A549 (cell line): Measurements from ENCODE around the gene DNAJC5. TPM values are rescaled to one million over a fixed set of nuclear protein-coding genes. Genes with fewer than 3 reads are reported as not detected.

Experiments used
- ATAC-seq, 2 experiments: fragments of 200-7000 bp in 1 of 2; fragments of >200 bp in 1 of 2; cut with Nextera tagmentation in 1 of 2; cut with Tn5 transposase in 1 of 2; 3 replicates each; pipeline versions ENCODE4 v1.8.0 to v1.9.1; 2018 to 2020; ENCODE audit warnings: mild to moderate bottlenecking in 1 of 2, moderate library complexity in 1 of 2
- CTCF ChIA-PET: fragments of 300-600 bp; sonication (Branson Sonifier 250); formaldehyde crosslinking; extraction: SDS; loops from one replicate; lab custom pipeline; 2021; ENCODE audit warnings: antibody characterized with exemption, inconsistent platforms; lab: Yijun Ruan, JAX
- POLR2A ChIA-PET: fragments of 350-600 bp; formaldehyde crosslinking; extraction: SDS; loops from one replicate; lab custom pipeline; 2021; ENCODE audit warnings: antibody characterized with exemption, inconsistent platforms; lab: Yijun Ruan, JAX
- DNase-seq, 2 experiments: peaks; one replicate each; pipeline versions ENCODE4 v3.0.0 to v3.0.0-alpha.2; 2011 to 2016; ENCODE audit warnings: low read depth in 1 of 2, low spot score in 1 of 2
- FAIRE-seq: peaks from 2 replicates; lab custom pipeline; 2011; peaks lifted over from hg19 to GRCh38; lab: Jason Lieb, UNC
- H3K27ac ChIP-seq, 2 experiments: fragments of >200 bp; sonication (Bioruptor Twin); formaldehyde crosslinking; 3 replicates each; pipeline ENCODE4 v1.5.1; 2016 to 2017
- H3K4me1 ChIP-seq: fragments of >200 bp; sonication (Bioruptor Twin); formaldehyde crosslinking; 3 replicates; pipeline ENCODE4 v1.6.1; 2016
- H3K4me2 ChIP-seq: fragments of >200 bp; sonication (Bioruptor Twin); formaldehyde crosslinking; 3 replicates; pipeline ENCODE4 v1.6.1; 2016
- H3K4me3 ChIP-seq: fragments of >200 bp; sonication (Bioruptor Twin); formaldehyde crosslinking; 3 replicates; pipeline ENCODE4 v1.5.1; 2016
- H3K9me3 ChIP-seq: fragments of >200 bp; sonication (Bioruptor Twin); formaldehyde crosslinking; 3 replicates; pipeline ENCODE4 v1.6.1; 2016
- BCL3 ChIP-seq: fragments of >200 bp; sonication (Bioruptor Twin); formaldehyde crosslinking; IDR thresholded peaks from 3 replicates; pipeline ENCODE4 v1.6.1; 2016
- BHLHE40 ChIP-seq: IDR thresholded peaks from 2 replicates; pipeline ENCODE4 v1.6.1; 2012; ENCODE audit warnings: low read depth, low read length, inconsistent platforms
- CBX2 ChIP-seq: fragments of 200-600 bp; sonication (generic); IDR thresholded peaks from 2 replicates; pipeline ENCODE4 v1.6.1; 2016; ENCODE audit warnings: low read depth, mild to moderate bottlenecking, borderline replicate concordance
- EHF ChIP-seq: fragments of 250-450 bp; sonication (Bioruptor Pico); IDR thresholded peaks from 2 replicates; pipeline ENCODE4 v1.5.0; 2020; ENCODE audit warnings: mild to moderate bottlenecking
- FOSL2 ChIP-seq, 2 experiments: fragments of 450-650 bp in 1 of 2; fragments of >200 bp in 1 of 2; sonication (Bioruptor Twin) in 1 of 2; formaldehyde crosslinking; IDR thresholded peaks; 2 replicates each; pipeline versions ENCODE4 v1.5.0 to v1.6.1; 2016 to 2020; ENCODE audit warnings: mild to moderate bottlenecking in 1 of 2, moderate library complexity in 1 of 2
- FOXS1 ChIP-seq: fragments of 250-450 bp; sonication (Bioruptor Pico); IDR thresholded peaks from 2 replicates; pipeline ENCODE4 v1.5.0; 2020; ENCODE audit warnings: mild to moderate bottlenecking, moderate library complexity
- HOXB13 ChIP-seq: fragments of 250-450 bp; sonication (Bioruptor Pico); IDR thresholded peaks from 2 replicates; pipeline ENCODE4 v1.5.0; 2020; ENCODE audit warnings: low read depth, mild to moderate bottlenecking, moderate library complexity
- JUN ChIP-seq, 2 experiments: fragments of >200 bp; sonication (Bioruptor Twin); formaldehyde crosslinking; IDR thresholded peaks; 2 replicates in 1 of 2; 3 replicates in 1 of 2; pipeline ENCODE4 v1.6.1; 2016 to 2017
- MAZ ChIP-seq: fragments of 150-350 bp; IDR thresholded peaks from 2 replicates; pipeline ENCODE4 v1.6.1; 2014; ENCODE audit warnings: antibody characterized with exemption, low read depth, low read length, borderline replicate concordance
- MYC ChIP-seq: IDR thresholded peaks from 2 replicates; pipeline ENCODE4 v1.6.1; 2012; ENCODE audit warnings: mild to moderate bottlenecking, inconsistent platforms, low read length, improper control_type of control experiment, borderline replicate concordance
- NPAS2 ChIP-seq: fragments of 250-450 bp; sonication (Bioruptor Pico); IDR thresholded peaks from 2 replicates; pipeline ENCODE4 v1.8.0; 2022; ENCODE audit warnings: mild to moderate bottlenecking, moderate library complexity, borderline replicate concordance
- NR3C1 ChIP-seq: fragments of >200 bp; sonication (Bioruptor Twin); formaldehyde crosslinking; IDR thresholded peaks from 3 replicates; pipeline ENCODE4 v1.6.1; 2017
- PBX3 ChIP-seq: IDR thresholded peaks from 2 replicates; pipeline ENCODE4 v1.6.1; 2012
- PHF8 ChIP-seq: fragments of 200-600 bp; sonication (generic); IDR thresholded peaks from 2 replicates; pipeline ENCODE4 v1.6.1; 2016; ENCODE audit warnings: low read depth, mild to moderate bottlenecking, antibody characterized with exemption, moderate library complexity, borderline replicate concordance
- POLR2A ChIP-seq: IDR thresholded peaks from 2 replicates; pipeline ENCODE4 v1.6.1; 2012; ENCODE audit warnings: mild to moderate bottlenecking, low read length
- POLR2AphosphoS2 ChIP-seq: conservative IDR thresholded peaks from 2 replicates; pipeline ENCODE4 v1.6.1; 2012; ENCODE audit warnings: low read length, improper control_type of control experiment, inconsistent platforms
- REST ChIP-seq: fragments of 200-600 bp; sonication (generic); IDR thresholded peaks from 2 replicates; pipeline ENCODE4 v1.6.1; 2016; ENCODE audit warnings: antibody characterized with exemption, mild to moderate bottlenecking, moderate library complexity
- RFX5 ChIP-seq: fragments of 450-650 bp; IDR thresholded peaks from 2 replicates; pipeline ENCODE4 v1.7.1; 2014; ENCODE audit warnings: antibody characterized with exemption, mild to moderate bottlenecking, moderate library complexity
- SREBF2 ChIP-seq: fragments of 450-650 bp; IDR thresholded peaks from 2 replicates; pipeline ENCODE4 v1.6.1; 2014; ENCODE audit warnings: mild to moderate bottlenecking, moderate library complexity
- WGBS: methylation state at CpG from one replicate; pipeline ENCODE4 v1.1.6; 2017; ENCODE audit errors: missing lambda C conversion rate; 5-methylcytosine and 5-hydroxymethylcytosine counted together
- polyA plus RNA-seq, 4 experiments: library from polyadenylated mRNA; depleted of rRNA in 3 of 4; stranded (reverse); fragments of >200 nt; fragmentation: RNase III in 1 of 4; extraction: RNeasy Plus Mini Kit Qiagen cat#74134 plus additional on column Dnase treatment in 1 of 4; gene quantifications; 2 replicates in 3 of 4; 3 replicates in 1 of 4; pipeline ENCODE4 v1.2.3, GENCODE V29; 2011 to 2017
- TF ChIP-seq, protein P1 (sequence below): IDR thresholded peaks from 2 replicates; pipeline ENCODE4 v1.6.1; 2012
- TF ChIP-seq, protein P2 (sequence below): fragments of 250-450 bp; sonication (Bioruptor Pico); IDR thresholded peaks from 2 replicates; pipeline ENCODE4 v1.5.0; 2021; ENCODE audit warnings: mild to moderate bottlenecking, moderate library complexity, borderline replicate concordance
- TF ChIP-seq, protein P3 (sequence below): IDR thresholded peaks from 2 replicates; pipeline ENCODE4 v1.6.1; 2012; ENCODE audit warnings: low read depth, borderline replicate concordance

Gene DNAJC5
- polyA plus RNA-seq, 2 of the 4 experiments (the other 2 are of a cell fraction), result 20.4 to 23.2 TPM

DNA sequence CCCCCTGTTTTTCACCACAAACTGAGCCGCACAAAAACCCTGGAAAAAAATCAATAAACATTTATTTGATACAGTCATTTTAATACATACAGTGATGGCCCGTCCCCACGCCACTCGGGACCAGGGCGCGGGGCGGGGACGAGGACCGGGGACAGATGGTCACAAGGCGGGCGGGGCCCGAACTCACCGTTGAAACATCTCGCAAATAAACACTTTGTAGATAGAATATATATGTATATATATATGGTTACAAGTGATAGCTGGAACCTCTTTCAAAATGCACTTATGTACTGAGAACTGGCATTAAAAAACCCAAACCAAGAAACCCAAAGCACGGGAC, 61.7 kb downstream of the DNAJC5 start:
- ATAC-seq, result peak in 1 of 2 experiments; percentile 3; a peak in 4 of 6 replicates
- peak overlapping the region; percentile 70 for H3K4me3 ChIP-seq
- H3K4me1 ChIP-seq, result peaks cover 31% of the 10 kb centered on the region
- no peak for DNase-seq
- 1% methylated on average over 14 of the region's 15 CpGs for WGBS
- FAIRE-seq, result no peak
- ChIA-PET POLR2A (interaction anchor here (0.5 to 1.4 kb wide), 11 partner anchors 10 to 436 kb away, joined by 3 to 6 read pairs (median 5); partner anchors contain the start of genes ARFRP1, PRPF6, TPD52L2 and ZGPAT), CTCF (interaction anchor here (0.9 to 2.4 kb wide), 8 partner anchors 10 to 419 kb away, joined by 3 to 20 read pairs (median 4); partner anchors contain the start of gene PTK6)
- peak overlapping the region; percentile 83 for H3K4me2 ChIP-seq
- 0 out of 2 replicates have a peak, but pooled peaks have one; percentile 34 for TF ChIP-seq BHLHE40
- peak in 1 of 2 experiments; percentile 40; a peak in 1 of 5 replicates for TF ChIP-seq JUN (IDR thresholded peaks at IDR 0.05)
- TF ChIP-seq NR3C1, result no peak
- no peak for TF ChIP-seq CBX2
- no peak; the same call in 1 of the 2 replicates for TF ChIP-seq MYC
- H3K9me3 ChIP-seq, result no peaks in the 10 kb centered on the region
- H3K27ac ChIP-seq, result peak overlapping the region; percentile 76 to 94

- Histone ChIP-seq H3K9me3 (no peaks in the 10 kb centered on the region), H3K4me3 (peak overlapping the region; percentile 70), H3K4me2 (peak overlapping the region; percentile 83), H3K4me1 (peaks cover 25% of the 10 kb centered on the region), H3K27ac (peak overlapping the region; percentile 76 to 94)
- ChIA-PET POLR2A (interaction anchor here (0.6 to 1.1 kb wide), 5 partner anchors 14 to 419 kb away, joined by 3 to 5 read pairs (median 3); partner anchors contain the start of gene TPD52L2), CTCF (interaction anchor here (0.9 to 2.4 kb wide), 5 partner anchors 12 to 100 kb away, joined by 3 to 20 read pairs (median 3); no protein-coding TSS in a partner anchor)
- WGBS, result 5% methylated on average over 23 of the region's 28 CpGs
- FAIRE-seq, result no peak
- DNase-seq, result peak; percentile 82 to 87
- peak; percentile 68 to 86 for ATAC-seq
- TF ChIP-seq, protein P1, sequence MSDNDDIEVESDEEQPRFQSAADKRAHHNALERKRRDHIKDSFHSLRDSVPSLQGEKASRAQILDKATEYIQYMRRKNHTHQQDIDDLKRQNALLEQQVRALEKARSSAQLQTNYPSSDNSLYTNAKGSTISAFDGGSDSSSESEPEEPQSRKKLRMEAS, result peak; percentile 54
- TF ChIP-seq, protein P2, sequence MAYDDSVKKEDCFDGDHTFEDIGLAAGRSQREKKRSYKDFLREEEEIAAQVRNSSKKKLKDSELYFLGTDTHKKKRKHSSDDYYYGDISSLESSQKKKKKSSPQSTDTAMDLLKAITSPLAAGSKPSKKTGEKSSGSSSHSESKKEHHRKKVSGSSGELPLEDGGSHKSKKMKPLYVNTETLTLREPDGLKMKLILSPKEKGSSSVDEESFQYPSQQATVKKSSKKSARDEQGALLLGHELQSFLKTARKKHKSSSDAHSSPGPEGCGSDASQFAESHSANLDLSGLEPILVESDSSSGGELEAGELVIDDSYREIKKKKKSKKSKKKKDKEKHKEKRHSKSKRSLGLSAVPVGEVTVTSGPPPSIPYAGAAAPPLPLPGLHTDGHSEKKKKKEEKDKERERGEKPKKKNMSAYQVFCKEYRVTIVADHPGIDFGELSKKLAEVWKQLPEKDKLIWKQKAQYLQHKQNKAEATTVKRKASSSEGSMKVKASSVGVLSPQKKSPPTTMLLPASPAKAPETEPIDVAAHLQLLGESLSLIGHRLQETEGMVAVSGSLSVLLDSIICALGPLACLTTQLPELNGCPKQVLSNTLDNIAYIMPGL (CRISPR knock-in tag), result no peak
- TF ChIP-seq RFX5 (no peak), POLR2AphosphoS2 (no peak), FOXS1 (CRISPR knock-in tag) (no peak), EHF (CRISPR knock-in tag) (no peak), SREBF2 (no peak), REST (no peak), JUN (IDR thresholded peaks at IDR 0.05) (peak in 1 of 2 experiments; percentile 52; a peak in 3 of 5 replicates), HOXB13 (CRISPR knock-in tag) (no peak), BCL3 (peak; percentile 28; the same call in 1 of the 3 replicates), PHF8 (no peak; the same call in 1 of the 2 replicates), MAZ (no peak), PBX3 (0 out of 2 replicates have a peak, but pooled peaks have one; percentile 69), POLR2A (peak; percentile 62), NPAS2 (CRISPR knock-in tag) (no peak), FOSL2 (IDR thresholded peaks at IDR 0.05) (no peak), FOSL2 (CRISPR knock-in tag; IDR thresholded peaks at IDR 0.05) (peak; percentile 58; the same call in 1 of the 2 replicates)
- TF ChIP-seq, protein P3, sequence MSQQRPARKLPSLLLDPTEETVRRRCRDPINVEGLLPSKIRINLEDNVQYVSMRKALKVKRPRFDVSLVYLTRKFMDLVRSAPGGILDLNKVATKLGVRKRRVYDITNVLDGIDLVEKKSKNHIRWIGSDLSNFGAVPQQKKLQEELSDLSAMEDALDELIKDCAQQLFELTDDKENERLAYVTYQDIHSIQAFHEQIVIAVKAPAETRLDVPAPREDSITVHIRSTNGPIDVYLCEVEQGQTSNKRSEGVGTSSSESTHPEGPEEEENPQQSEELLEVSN, result 0 out of 2 replicates have a peak, but pooled peaks have one; percentile 37
- TF ChIP-seq, all 56 proteins: peak for 7
Measured at GRCh38 chr20:63957004-63957689, 62.2 kb downstream of the DNAJC5 start.
